CD4-positive, alpha-beta T cell treated with Interleukin-2 at 100 ng/mL for 4 hours (primary cell): ENCODE results near the gene SERPINB13.

ENCODE experiments used
- DNase-seq: peaks from one replicate; pipeline ENCODE4 v3.0.0-alpha.2; 2020; ENCODE audit warnings: low spot score

The SERPINB13 gene

DNA sequence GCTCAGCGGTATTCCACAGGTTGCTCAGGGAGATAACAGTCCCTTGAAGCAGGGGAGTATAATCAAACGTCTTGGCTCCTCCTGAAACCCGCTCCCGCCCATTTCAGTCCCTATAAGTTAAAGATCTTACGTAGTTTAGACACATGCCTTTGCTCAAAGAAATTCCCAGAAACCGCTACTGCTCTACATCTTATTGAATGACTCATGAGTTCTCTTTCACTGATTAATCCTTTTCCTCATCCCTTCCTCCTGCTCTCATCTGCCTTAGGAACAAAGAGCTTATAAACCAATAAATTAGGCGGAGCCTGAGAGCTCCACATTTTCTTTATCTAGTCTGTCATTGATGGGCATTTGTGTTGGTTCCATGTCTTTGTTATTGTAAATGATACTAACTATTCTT lies 61.1 kb downstream of the SERPINB13 start:
- DNase-seq, result no peak
